Occipital lobe (tissue), 2 donors: ENCODE results near the gene RDX. TPM values are rescaled to one million over a fixed set of nuclear protein-coding genes. Genes with fewer than 3 reads are reported as not detected.

Source experiments
- DNase-seq: peaks from one replicate; lab custom pipeline; 2025; lab: John Stamatoyannopoulos, UW
- total RNA-seq: library from RNA; depleted of rRNA; stranded (reverse); fragments of >200 nt; gene quantifications from one replicate; pipeline ENCODE4 v1.2.3, GENCODE V29; 2014

RDX gene
- total RNA-seq, 1 donor from 2014 or later, result 83.1 TPM

DNA sequence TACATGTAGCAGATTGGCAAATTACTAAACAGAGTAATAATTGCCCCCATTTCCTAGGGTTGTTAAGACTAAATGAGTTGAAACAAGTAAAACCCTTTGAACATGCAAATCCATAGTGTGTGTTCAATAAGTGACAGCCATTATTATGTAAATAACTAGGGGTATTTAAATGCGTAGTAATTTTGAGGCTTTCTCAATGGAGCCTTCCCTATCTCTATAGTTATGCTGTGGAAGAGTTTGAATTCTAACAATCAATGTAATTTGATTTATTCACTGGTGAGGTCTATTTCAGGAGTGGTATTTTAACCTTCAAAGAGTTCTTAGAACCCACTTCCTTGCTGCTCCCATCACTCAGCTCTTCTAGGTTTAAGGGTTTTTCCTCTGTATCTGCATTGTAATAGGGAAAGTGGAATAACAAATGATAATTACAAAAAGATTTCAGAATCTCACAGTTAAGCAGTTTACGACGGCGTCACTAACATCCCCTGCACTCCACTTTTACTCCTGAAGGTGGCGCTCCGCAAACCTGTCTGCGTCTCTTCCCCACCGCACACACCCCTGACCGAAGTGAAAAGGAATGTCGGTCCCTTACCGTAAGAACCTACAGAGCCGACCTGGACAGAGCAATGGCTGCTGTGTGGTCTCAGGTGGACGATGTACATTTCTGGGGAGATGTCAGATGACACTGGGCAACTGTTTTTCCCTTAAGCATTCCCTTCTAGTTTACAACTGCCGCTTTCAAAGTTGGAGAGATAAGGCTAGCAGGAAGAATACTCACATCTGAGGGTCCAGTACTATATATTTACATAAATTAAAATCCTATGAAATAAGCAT is 122.4 kb downstream of the RDX start:
- DNase-seq, result no peak

DNA sequence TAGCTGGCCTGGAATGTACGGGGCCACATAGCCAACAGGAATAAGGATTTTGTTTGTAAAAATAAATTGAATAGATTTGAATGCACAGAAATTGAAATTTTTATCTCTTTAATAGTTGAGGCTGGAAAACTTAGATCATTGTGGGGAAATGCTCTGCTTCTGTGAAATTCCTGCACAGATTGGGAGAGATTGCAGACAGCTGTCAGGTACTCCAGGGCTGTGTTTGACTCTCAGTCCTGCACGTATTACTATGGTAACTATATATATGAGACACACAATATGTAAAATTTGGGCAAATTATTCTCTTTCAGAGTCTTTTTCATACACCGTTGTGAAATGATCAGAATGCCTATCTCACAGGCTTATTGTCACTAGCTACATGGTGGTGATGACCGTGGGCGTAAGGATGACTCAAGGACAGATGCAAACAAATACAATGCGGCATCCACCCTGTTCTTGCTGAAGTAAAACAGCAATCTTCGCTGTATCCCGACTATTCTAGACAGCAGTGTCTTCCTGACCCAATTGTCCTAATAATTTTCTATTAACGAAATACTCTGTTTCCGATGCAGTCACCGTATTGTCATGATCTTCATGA is 123.8 kb downstream of the RDX start:
- no peak for DNase-seq

DNA sequence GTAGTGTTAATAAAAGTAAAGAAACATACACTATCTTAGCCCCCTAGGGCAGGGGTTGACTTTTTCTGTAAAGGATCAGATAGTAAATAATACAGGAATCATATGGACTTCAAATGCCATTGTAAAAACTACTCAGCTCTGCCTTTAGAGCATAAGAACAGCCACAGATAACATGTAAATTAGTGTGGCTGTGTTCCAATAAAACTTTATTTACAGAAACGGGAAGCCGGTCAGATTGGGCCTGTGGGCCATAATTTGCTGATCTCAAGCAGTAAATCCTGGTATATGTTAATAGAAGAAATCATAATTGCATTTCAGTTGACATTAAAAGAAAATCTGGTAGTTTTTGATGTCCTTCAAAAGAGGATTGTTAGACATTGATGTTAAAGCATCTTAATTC is 126.7 kb downstream of the RDX start:
- DNase-seq, result no peak

DNA sequence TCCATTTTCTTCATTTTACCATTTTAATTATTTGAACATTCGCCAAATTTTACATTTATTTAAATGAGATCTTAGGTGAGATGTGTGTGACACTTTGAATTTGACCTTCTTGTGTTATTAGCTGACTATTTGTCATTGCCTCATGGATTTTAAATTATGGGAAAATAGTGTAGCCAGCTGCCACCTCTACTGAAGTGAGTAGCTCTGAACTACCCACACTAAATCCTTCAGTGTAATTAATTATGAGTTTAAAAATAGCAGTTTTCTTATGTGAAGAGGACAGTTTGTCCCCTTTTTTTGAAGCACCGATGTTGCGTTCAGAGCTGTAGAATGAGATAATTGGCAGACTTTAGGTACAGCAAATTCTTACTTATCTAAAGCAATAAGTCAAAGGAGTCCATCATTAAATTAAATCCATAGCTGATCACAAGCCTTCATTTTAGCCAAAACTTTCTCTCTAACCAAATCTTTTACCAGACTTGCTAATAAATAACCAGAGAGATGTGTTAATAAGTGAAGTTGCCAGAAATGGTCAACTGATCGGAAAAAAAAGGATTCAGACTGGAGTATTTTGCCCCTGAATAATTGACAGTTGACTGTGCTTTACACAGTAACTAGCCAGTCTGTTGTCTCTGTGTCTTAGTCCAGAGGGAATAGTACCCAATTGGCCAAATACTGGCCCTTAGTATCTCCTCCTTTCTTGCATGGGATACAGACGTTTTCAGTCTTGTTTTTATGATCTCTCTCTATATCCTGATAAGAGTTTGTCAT is 128.2 kb downstream of the RDX start:
- no peak for DNase-seq

DNA sequence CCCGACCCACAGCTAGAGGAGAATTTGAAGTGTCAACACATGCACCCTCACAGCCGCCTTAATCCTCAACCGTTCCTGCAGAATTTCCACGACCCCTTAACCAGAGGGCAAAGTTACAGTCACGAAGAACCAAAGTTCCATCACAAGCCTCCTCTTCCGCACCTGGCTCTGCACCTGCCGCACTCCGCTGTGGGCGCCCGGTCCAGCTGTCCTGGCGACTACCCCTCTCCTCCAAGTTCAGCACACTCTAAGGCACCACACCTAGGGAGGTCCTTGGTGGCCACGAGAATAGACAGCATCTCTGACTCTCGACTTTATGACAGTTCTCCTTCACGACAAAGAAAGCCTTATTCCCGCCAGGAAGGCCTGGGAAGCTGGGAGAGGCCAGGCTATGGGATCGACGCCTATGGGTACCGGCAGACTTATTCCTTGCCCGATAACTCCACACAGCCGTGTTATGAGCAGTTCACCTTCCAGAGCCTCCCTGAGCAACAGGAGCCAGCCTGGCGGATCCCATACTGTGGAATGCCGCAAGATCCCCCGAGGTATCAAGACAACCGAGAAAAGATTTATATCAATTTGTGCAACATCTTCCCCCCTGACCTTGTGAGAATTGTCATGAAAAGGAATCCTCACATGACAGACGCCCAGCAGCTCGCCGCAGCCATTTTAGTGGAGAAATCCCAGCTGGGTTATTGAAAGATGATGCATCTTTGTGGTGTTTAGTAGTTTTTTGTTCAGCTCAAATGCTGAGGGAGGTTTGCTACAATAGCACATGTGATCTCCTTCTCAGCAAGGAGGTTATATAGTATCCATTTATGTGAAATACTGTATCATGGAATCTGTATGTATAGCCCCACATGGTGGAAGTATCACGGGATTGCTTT is 131.1 kb downstream of the RDX start:
- no peak for DNase-seq

DNA sequence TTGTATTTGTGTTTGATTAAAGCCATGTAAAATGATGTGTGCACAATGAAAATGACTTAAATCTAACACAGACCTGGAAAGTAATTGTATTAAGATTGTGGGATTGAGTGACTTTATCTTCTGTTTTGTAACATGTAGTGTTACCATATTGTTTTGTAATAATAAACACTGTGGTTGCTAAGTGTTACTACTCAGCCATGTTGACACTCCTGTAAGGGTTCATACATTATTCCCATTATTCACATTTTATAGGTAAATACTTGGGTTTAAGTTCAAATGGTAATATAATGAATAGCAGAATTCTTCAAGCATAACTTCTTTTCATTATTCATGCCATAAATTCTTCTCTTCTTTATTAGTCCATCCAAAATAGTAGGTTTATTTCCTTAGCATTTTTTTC is 134.2 kb downstream of the RDX start:
- DNase-seq, result no peak

DNA sequence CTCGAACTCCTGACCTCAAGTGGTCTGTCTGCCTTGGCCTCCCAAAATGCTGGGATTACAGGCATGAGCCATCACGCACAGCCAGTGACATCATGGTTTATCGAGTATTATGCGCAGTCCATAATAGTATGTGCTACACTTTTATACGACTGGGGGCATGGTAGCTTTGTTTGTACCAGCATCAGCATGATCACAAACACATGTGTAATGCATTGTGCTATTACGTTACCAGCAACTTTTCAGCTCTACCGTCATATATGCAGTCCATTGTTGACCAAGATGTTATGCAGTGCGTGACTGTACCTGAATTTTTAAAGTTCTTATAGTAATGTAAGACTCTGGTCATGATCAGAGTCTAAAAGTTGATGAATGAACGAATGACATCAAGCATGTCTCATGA is 135.4 kb downstream of the RDX start:
- DNase-seq, result no peak

DNA sequence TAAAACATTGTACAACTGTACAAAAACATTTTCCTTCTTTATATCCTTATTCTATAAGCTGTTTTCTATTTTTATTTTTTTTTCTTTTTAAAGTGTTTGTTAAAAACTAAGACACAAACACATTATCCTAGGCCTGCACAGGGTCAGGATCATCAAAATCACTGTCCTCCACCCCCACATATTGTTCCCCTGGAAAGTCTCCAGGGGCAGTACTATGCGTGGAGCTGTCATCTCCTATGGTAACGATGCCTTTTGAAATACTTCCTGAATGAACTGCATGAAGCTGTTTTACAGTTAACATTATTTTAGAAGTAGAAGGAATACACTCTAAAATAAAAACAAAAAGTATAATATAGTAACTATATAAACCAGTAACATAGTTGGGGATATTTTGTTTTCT is 136.0 kb downstream of the RDX start:
- no peak for DNase-seq

DNA sequence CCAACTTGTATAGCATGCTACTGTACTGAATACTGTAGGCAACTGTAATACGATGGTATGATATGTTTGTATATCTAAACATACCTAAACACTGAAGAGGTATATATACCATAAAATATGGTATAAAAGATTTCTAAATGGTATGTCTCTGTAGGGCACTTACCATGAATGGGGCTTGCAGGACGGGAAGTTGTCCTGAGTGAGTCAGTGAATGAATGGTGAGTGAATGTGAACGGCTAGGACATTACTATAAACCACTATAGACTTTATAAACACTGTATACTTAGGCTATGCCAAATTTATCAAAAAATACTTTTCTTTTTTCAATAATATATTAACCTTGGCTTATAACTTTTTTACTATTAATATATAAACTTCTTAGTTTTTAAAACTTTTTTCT is 136.4 kb downstream of the RDX start:
- DNase-seq, result no peak

DNA sequence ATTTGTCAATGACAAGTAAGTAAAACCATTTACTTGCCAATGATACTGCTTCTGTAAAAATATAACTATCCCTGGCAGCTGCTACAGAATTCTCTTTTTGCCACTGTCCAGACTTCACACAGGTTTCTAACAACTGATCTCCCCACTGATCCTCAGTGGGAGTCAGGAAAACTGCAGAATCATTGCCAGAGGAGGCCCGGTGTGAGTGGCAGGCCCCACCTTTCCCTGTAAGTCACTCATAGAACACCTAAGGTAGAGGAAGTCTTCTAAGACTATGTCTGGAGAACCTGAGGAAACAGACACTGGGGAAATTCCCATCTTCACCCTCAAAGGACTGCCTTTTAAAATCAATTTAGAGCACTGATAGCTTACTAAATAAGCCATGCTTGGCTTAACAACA is 136.9 kb downstream of the RDX start:
- no peak for DNase-seq

DNA sequence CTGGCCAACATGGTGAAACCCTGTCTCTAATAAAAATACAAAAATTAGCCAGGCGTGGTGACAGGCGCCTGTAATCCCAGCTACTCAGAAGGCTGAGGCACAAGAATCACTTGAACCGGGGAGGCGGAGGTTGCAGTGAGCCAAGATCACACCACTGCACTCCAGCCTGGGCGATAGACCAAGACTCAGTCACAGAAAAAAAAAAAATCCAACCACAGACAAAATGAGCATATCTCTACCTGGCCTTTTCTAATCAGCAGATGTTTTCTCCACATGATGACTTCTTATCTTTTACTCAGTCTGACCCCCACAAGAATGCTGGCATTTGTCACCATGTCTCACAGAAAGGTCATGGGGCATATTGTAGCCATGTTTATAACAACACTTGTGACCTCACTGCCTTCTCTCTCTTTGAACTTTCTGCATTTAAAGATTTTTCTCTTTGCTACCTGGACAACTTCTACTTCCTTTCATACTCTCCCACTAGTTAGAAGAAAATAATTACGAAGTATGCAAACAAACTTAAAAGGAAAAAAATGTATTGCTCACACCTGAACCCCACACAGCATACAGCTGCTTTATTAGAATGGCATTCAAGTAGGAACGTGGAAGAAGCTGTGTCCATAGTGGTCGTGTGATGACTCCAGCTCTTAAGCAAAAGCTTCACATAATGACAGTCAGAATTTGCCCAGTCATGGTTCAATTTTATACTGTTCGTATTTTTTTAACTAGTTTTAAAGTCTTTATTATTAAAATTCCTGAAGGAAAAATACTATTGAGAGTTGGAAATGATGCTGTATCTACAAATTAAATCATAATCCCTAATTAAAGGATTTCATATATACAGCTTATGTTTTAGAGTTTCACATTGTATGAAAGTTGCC is 137.9 kb downstream of the RDX start:
- DNase-seq, result no peak

DNA sequence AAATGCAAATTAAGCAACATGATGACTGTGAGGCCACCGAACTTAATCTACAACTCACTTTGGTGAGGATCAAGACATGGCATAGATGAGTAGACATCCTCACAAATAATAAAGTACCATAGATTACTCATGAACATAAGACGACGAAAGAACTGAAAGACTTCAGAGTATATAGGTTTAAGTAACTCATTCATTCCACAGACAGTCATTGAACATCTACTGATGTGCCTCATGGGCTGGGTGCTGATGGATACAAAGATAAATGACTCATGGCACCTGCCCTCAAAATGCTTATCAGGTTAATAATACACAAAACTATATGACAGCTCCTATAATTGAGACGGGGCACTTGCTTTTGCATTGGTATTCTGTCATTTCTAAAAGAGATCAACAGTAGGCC is 139.9 kb downstream of the RDX start:
- no peak for DNase-seq

DNA sequence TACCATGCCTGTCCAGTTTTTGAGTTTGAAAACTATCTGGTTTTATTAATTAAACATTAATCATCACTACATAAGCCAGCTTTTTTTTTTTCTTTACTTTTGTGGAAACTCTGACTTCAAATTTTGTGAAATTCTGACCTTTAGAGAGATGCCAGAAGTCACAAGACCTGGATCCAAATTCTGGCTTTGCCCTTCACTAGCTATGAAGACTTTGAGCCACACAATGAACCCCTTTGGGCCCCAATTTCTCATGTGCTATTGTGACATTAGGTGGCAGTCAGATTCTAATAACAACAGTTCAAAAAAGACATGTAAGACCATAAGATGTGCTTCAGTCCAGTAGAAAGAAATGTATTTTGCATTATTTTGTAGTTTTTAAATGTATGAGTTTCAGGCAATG is 142.9 kb downstream of the RDX start:
- no peak for DNase-seq

DNA sequence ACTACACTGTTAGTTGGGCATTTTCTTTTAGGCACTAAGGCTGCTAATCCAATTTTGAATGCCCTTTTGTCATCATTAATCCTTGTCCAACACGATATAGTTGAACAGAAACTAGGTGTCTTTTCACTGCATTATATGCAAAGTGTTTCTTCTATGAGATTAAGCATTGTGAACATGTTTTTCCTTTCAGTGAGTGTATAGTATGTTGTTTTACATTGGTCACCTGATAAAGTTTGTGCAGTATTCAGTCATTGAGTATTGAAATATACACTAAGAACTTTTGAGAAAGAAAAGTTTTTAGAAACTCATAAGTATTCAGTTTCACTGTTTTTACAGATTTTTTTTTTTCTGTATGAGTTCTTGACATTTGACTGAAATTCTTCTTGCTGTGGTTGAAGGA is 144.2 kb downstream of the RDX start:
- DNase-seq, result no peak

DNA sequence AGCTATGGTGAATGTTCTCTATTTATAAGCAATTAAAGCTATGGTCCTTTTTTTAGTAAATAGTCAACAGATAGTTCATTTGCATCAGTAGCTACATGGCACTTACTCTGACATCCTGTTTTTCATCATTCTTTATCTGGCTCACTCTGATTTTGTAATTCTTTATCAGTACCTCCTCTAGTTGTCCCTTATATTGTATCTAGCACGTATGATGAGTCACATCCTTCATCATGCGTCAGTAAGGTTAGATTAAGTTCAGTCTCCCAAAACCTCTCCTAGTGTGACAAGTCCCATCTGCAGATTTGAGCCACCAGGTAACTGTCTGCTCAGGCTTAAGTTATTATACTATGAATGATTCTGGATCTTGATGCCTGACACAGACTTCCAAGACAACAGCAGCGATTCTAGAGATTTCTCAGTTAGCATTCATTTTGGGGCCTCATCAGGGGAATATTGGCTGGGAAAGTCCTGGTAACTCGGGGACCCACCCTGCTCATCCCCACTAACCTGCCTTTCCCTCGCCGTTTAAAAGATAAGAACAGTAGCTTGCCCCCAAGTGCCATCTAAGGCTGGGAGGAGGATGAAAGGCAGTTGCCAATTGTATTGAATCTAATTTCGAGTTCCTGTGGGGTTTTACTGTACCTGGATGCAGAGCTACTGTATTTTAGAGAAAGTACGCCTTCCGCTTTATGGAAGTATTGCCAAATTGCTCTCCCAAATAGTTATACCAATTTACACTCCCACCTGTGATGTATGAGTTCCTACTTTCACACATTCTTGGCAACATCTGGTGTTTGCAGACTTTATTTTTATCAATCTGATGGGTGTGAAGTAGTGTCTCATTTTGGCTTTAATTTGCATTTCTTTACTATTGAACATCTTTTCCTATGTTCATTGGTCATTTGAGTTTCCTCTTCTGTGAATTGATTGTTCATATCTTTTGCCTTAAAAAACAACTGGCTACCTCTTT is 147.4 kb downstream of the RDX start:
- DNase-seq, result no peak

DNA sequence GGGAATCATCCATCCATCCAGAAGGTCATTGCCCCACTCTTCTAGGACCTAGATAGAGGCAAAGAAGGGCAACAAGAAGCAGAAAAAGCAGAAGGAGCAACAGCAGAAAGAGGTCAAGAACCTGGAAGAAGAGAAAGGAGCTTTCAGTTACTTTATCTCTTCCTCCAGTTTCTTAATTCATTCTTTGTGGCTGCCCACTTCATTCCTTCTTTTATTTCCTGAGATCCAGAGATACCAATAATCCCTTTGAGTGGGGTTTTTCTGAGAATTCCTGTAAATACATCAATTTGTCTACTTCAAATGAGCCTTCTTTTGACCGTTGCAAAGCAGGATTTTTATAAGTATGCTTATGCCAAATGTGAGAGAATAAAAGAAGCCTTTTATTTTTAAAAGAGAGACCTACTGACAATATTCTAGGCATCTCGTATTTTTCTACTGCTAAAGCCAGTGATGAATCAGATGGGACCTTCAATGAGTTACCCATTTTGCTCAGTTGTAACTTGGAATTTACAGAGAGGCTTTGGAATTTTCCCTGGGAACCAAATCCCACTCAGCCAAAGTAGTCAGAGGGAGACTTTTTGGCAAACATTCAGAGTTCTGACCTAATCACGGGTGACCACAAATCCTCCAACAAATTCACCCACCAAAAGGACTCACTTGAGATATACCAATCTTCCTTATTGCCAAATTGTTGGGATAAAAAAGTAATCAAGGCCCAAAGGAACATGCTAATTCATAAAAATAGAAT is 148.3 kb downstream of the RDX start:
- DNase-seq, result no peak

DNA sequence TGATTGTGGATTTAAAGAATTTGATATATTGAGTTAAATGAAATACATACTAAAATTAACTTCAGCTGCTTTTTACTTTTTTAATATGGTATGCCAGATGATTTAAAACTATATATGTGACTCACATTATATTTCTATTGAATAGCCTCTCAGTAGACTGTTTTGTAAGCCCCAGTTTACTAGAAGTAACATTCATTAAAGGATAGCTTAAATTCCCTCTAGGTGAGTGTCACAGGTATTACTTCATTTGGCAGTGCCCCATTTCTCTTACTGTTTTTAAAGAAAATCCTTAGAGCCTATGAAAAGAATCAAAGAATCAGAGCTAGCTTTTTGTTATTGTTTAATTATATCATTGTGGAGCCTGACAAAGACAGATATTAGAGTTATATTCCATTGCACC is 154.6 kb downstream of the RDX start:
- DNase-seq, result no peak

DNA sequence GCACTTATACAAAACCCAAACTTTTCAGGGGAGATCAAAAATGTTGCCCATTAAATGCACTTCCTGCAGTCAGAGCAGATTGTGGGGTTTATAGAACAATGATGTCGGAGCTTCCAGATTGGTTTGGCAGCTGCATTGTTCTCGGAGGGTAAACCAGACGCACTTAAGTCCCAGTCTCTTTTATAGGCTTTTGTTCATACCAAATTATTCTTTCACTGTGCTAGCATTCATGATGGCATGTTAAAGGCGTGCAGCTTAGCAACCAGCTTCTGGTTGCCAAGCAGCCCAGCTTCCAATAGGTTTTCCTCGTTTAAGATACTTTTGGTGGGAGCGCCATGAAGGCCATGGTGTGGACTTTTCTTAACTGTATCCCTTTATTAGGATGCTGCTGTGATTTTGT is 162.3 kb downstream of the RDX start:
- no peak for DNase-seq

DNA sequence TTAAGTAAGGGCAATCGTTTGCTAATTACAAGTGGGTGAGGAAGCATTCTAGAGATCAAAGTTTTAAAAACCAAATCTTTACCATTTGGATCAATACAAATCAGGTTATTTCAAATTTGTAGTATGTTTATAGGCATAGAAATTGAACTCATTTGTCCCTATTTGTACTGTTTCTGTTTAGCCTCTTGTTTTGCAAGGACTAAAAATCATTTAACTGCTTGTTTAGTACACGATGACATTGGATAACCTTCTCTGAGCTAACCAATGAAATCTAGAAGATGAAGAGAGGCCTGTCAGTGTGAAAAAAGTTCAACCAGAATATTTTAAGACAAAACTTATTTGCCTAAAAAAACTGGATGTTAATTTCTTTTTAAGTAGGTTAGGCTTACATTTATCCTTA is 163.3 kb downstream of the RDX start:
- no peak for DNase-seq
